Lower leg skin (tissue), 4 donors: ENCODE data around the gene SHFL. TPM values are rescaled to one million over a fixed set of nuclear protein-coding genes. Genes with fewer than 3 reads are reported as not detected.

Experiments
- DNase-seq, 2 donors: peaks; one replicate each; pipeline ENCODE4 v3.0.0-alpha.2; 2019; ENCODE audit warnings: low spot score in 2 of 2
- H3K4me3 ChIP-seq: fragments of 200-600 bp; sonication (generic); 2 replicates; pipeline ENCODE4 v1.5.1; 2017; ENCODE audit warnings: mild to moderate bottlenecking, low read depth; ENCODE audit not compliant: poor library complexity, severe bottlenecking
- CTCF ChIP-seq, 3 donors: fragments of 450-650 bp; IDR thresholded peaks; one replicate each; pipeline ENCODE4 v1.5.1; 2016; ENCODE audit warnings: antibody characterized with exemption in 3 of 3, mild to moderate bottlenecking in 3 of 3, moderate library complexity in 2 of 3
- POLR2A ChIP-seq, 2 donors: fragments of 450-650 bp; IDR thresholded peaks; one replicate each; pipeline ENCODE4 v1.6.1; 2016 to 2017; ENCODE audit warnings: antibody characterized with exemption in 2 of 2, mild to moderate bottlenecking in 1 of 2, moderate library complexity in 1 of 2
- WGBS, 2 donors: methylation state at CpG; one replicate each; pipeline ENCODE4 v1.1.5; 2018; 5-methylcytosine and 5-hydroxymethylcytosine counted together
- intact Hi-C: fragments of 100-400 bp; cut with DNase I; formaldehyde crosslinking; loops from one replicate; pipeline ENCODE4 v1.15.0; 2023; ENCODE audit warnings: low total_unique reads
- total RNA-seq, 4 donors: library from RNA; depleted of rRNA; stranded (reverse); fragments of >200 nt; gene quantifications; one replicate each; pipeline ENCODE4 v1.1.0, GENCODE V29; 2016

Gene SHFL
- total RNA-seq, 4 donors from 2014 or later: 17.0 to 24.6 (median 23.3) TPM

GRCh38 chr19:10134040-10134439 is 47.9 kb downstream of the SHFL start:
- no peak overlapping the region for H3K4me3 ChIP-seq
- no peak for DNase-seq
- no peak for TF ChIP-seq POLR2A (IDR thresholded peaks at IDR 0.05)
- no peak for TF ChIP-seq CTCF (IDR thresholded peaks at IDR 0.05)
- 89 to 93% methylated on average over 7 to 9 of the region's 9 CpGs for WGBS, 2 donors
- intact Hi-C loops: no loop called here

- intact Hi-C loops: no loop called here
- TF ChIP-seq POLR2A (IDR thresholded peaks at IDR 0.05) (no peak), CTCF (IDR thresholded peaks at IDR 0.05) (no peak)
- H3K4me3 ChIP-seq: no peak overlapping the region
- DNase-seq: no peak
- WGBS, 2 donors: 81% methylated on average over 37 to 38 of the region's 39 CpGs
Observed at GRCh38 chr19:10135551-10136334, 49.6 kb downstream of the SHFL start.

- DNase-seq: no peak
- no peak overlapping the region for H3K4me3 ChIP-seq
- intact Hi-C loops: no loop called here
- TF ChIP-seq CTCF (IDR thresholded peaks at IDR 0.05) (no peak), POLR2A (IDR thresholded peaks at IDR 0.05) (no peak)
- WGBS, 2 donors: 96 to 97% methylated on average over 9 to 14 of the region's 14 CpGs
Observed at GRCh38 chr19:10136936-10137335, 50.8 kb downstream of the SHFL start.

GRCh38 chr19:10137751-10138682 is 51.9 kb downstream of the SHFL start:
- DNase-seq: no peak
- TF ChIP-seq CTCF (IDR thresholded peaks at IDR 0.05): no peak
- no peak for TF ChIP-seq POLR2A (IDR thresholded peaks at IDR 0.05)
- intact Hi-C loops: no loop called here
- 88 to 89% methylated on average over 30 to 37 of the region's 38 CpGs for WGBS, 2 donors
- no peak overlapping the region for H3K4me3 ChIP-seq

GRCh38 chr19:10138879-10139795 is 53.0 kb downstream of the SHFL start:
- H3K4me3 ChIP-seq: no peak overlapping the region
- intact Hi-C loops: no loop called here
- WGBS, 2 donors: 96% methylated on average over 26 to 27 of the region's 27 CpGs
- TF ChIP-seq CTCF (IDR thresholded peaks at IDR 0.05) (no peak), POLR2A (IDR thresholded peaks at IDR 0.05) (no peak)
- DNase-seq: no peak
